ENCODE data around the gene PDPK1. TPM values are rescaled to one million over a fixed set of nuclear protein-coding genes. Genes with fewer than 3 reads are reported as not detected.
A peak's percentile ranks its signal among the peaks of the same experiment; 100 is the strongest.

Gene PDPK1
- total RNA-seq, 5 donors from 2014 or later (not counting 1 experiment from before 2014, with no cell fraction given): 49.8 to 68.4 (median 67.3) TPM

DNA sequence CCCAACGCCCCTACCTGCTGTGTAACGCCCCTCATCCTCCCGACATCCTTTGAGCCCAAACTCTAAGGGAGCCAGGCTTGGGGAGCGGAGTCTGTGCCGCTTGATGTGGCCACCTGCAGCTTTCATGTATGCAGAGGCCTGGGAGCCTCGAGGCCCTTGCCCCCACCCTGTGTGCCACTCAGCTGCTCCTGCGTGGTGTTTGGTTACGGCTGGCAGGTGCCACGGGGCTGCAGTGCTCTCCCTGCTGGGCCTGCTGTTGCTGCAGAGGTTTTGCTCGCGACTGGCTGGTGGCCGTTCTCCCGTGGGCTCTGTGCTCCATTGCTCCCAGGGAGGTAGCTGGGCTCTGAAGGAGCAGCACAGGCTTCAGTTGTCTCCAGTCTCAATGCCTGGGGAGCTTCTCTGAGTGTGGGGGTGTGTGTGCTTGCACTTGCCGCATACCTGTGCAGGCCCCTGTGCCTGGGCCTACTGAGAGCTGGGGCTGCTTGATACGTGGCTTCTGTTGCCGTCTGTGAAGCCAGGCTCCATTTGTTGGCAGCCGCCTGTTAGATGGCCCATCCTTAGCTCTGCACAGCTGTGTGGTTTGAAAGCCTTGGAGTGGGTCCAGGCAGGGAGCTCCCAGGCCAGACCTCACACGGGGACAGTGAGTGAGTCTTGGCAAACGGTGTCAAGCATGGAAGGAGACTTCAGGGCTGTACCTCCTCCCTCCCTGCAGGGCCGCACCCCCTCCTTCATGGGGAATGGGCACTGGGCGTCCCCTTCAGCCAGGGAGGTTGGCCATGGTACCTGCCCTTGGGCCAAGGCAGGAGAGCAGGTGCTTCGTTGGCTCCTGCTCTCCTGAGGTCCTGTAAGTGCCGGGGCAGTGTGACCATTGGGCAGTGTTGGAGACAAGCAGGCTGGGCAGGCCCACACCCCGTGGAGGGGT, 47.2 kb downstream of the PDPK1 start:
- no peaks in the 10 kb centered on the region for H3K9me3 Mint-ChIP-seq
- H3K4me3 Mint-ChIP-seq: no peak overlapping the region
- no peaks in the 10 kb centered on the region for H3K9me3 ChIP-seq
- no peaks in the 10 kb centered on the region for H3K27me3 Mint-ChIP-seq
- H3K4me1 ChIP-seq (ENCODE audit: control insufficient read depth in 1 of 2, extremely low read depth in 1 of 2, insufficient read depth in 2 of 2, low read length in 2 of 2): peaks cover 0 to 6% of the 10 kb centered on the region in 2 experiments
- no peak overlapping the region for H3K27ac ChIP-seq (ENCODE audit: low read length)
- WGBS (ENCODE audit: insufficient coverage): 87% methylated on average over 19 of the region's 24 CpGs
- DNase-seq (peak in 1 of 35 experiments; percentile 21), ATAC-seq (replicated peaks in 1 of 4) (no peak)
- H3K4me1 Mint-ChIP-seq: peaks cover 0 to 2% (median 0%) of the 10 kb centered on the region in 3 donors
- ChIA-PET CTCF (no interaction called here), POLR2A (no interaction called here)
- H3K36me3 ChIP-seq (ENCODE audit: control insufficient read depth in 2 of 2, extremely low read depth in 1 of 2, insufficient read depth in 1 of 2, low read length in 1 of 2): peaks cover 8 to 47% of the 10 kb centered on the region in 2 donors
- peaks cover 24% of the 10 kb centered on the region for H3K36me3 Mint-ChIP-seq
- H3K4me3 ChIP-seq (ENCODE audit: control insufficient read depth in 1 of 2, extremely low read depth in 1 of 2, low read length in 1 of 2): no peak overlapping the region
- no peaks in the 10 kb centered on the region for H3K27me3 ChIP-seq (replicated peaks in 1 of 2; ENCODE audit: control insufficient read depth in 2 of 2, extremely low read depth in 1 of 2, insufficient read depth in 2 of 2, low read length in 1 of 2)
- no peak overlapping the region for H3K27ac Mint-ChIP-seq

DNA sequence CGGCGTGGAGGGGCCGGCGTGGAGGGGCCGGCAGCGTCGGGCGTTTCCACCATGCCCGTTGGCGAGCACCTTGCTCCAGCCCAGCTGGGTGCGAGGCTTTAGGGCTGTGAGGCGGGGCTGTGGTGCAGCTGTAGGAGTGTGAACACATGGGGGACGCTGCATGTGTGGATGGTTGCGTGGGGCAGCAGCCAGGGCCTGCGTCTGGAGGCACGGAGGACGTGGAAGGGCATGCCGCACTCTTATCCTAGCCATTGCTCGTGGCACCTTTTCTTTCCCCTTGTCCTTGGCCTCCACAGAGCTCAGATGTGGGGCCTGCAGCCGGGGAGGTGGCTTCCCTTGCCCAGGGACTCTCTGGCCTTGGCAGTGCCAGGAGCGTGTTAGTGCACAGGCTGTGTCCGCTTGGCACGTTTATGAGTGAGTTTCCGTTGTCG, 47.8 kb downstream of the PDPK1 start:
- Histone ChIP-seq H3K27me3 (replicated peaks in 1 of 2; ENCODE audit: control insufficient read depth in 2 of 2, extremely low read depth in 1 of 2, insufficient read depth in 2 of 2, low read length in 1 of 2) (no peaks in the 10 kb centered on the region), H3K9me3 (no peaks in the 10 kb centered on the region), H3K27ac (ENCODE audit: low read length) (no peak overlapping the region), H3K4me3 (ENCODE audit: control insufficient read depth in 1 of 2, extremely low read depth in 1 of 2, low read length in 1 of 2) (no peak overlapping the region), H3K36me3 (ENCODE audit: control insufficient read depth in 2 of 2, extremely low read depth in 1 of 2, insufficient read depth in 1 of 2, low read length in 1 of 2) (peaks cover 8 to 54% of the 10 kb centered on the region in 2 donors), H3K4me1 (ENCODE audit: control insufficient read depth in 1 of 2, extremely low read depth in 1 of 2, insufficient read depth in 2 of 2, low read length in 2 of 2) (peaks cover 0 to 6% of the 10 kb centered on the region in 2 experiments)
- Mint-ChIP-seq H3K27me3 (no peaks in the 10 kb centered on the region), H3K4me1 (peaks cover 0 to 5% (median 2%) of the 10 kb centered on the region in 3 donors), H3K27ac (no peak overlapping the region), H3K36me3 (peaks cover 28% of the 10 kb centered on the region), H3K9me3 (no peaks in the 10 kb centered on the region), H3K4me3 (no peak overlapping the region)
- ChIA-PET CTCF (no interaction called here), POLR2A (no interaction called here)
- 95% methylated on average over 21 of the region's 25 CpGs for WGBS (ENCODE audit: insufficient coverage)
- DNase-seq (no peak), ATAC-seq (replicated peaks in 1 of 4) (no peak)

GRCh38 chr16:2586241-2586640, 48.4 kb downstream of the PDPK1 start:
- Mint-ChIP-seq H3K9me3 (no peaks in the 10 kb centered on the region), H3K36me3 (peaks cover 28% of the 10 kb centered on the region), H3K4me3 (no peak overlapping the region), H3K4me1 (peaks cover 0 to 5% (median 4%) of the 10 kb centered on the region in 3 donors), H3K27me3 (no peaks in the 10 kb centered on the region), H3K27ac (no peak overlapping the region)
- H3K27me3 ChIP-seq (replicated peaks in 1 of 2; ENCODE audit: control insufficient read depth in 2 of 2, extremely low read depth in 1 of 2, insufficient read depth in 2 of 2, low read length in 1 of 2): no peaks in the 10 kb centered on the region
- peaks cover 8 to 55% of the 10 kb centered on the region in 2 donors for H3K36me3 ChIP-seq (ENCODE audit: control insufficient read depth in 2 of 2, extremely low read depth in 1 of 2, insufficient read depth in 1 of 2, low read length in 1 of 2)
- H3K27ac ChIP-seq (ENCODE audit: low read length): no peak overlapping the region
- POLR2A ChIA-PET: no interaction called here
- H3K4me3 ChIP-seq (ENCODE audit: control insufficient read depth in 1 of 2, extremely low read depth in 1 of 2, low read length in 1 of 2): no peak overlapping the region
- ATAC-seq (replicated peaks in 1 of 4): no peak
- peak in 2 of 35 experiments; percentile 15 to 24 for DNase-seq
- H3K9me3 ChIP-seq: no peaks in the 10 kb centered on the region
- H3K4me1 ChIP-seq (ENCODE audit: control insufficient read depth in 1 of 2, extremely low read depth in 1 of 2, insufficient read depth in 2 of 2, low read length in 2 of 2): peaks cover 0 to 6% of the 10 kb centered on the region in 2 experiments
- CTCF ChIA-PET: no interaction called here
- WGBS (ENCODE audit: insufficient coverage): 91% methylated on average over 10 of the region's 12 CpGs

GRCh38 chr16:2586901-2587480, 49.2 kb downstream of the PDPK1 start:
- no peak overlapping the region for H3K4me3 ChIP-seq (ENCODE audit: control insufficient read depth in 1 of 2, extremely low read depth in 1 of 2, low read length in 1 of 2)
- Mint-ChIP-seq H3K4me1 (peaks cover 0 to 7% (median 6%) of the 10 kb centered on the region in 3 donors), H3K9me3 (no peaks in the 10 kb centered on the region), H3K36me3 (peaks cover 28% of the 10 kb centered on the region), H3K4me3 (no peak overlapping the region), H3K27ac (no peak overlapping the region), H3K27me3 (no peaks in the 10 kb centered on the region)
- ChIA-PET CTCF (no interaction called here), POLR2A (no interaction called here)
- no peak overlapping the region for H3K27ac ChIP-seq (ENCODE audit: low read length)
- H3K27me3 ChIP-seq (replicated peaks in 1 of 2; ENCODE audit: control insufficient read depth in 2 of 2, extremely low read depth in 1 of 2, insufficient read depth in 2 of 2, low read length in 1 of 2): no peaks in the 10 kb centered on the region
- WGBS (ENCODE audit: insufficient coverage): 98% methylated on average over 13 of the region's 16 CpGs
- no peaks in the 10 kb centered on the region for H3K9me3 ChIP-seq
- peaks cover 8 to 55% of the 10 kb centered on the region in 2 donors for H3K36me3 ChIP-seq (ENCODE audit: control insufficient read depth in 2 of 2, extremely low read depth in 1 of 2, insufficient read depth in 1 of 2, low read length in 1 of 2)
- DNase-seq (no peak), ATAC-seq (replicated peaks in 1 of 4) (no peak)
- peaks cover 0 to 9% of the 10 kb centered on the region in 2 experiments for H3K4me1 ChIP-seq (ENCODE audit: control insufficient read depth in 1 of 2, extremely low read depth in 1 of 2, insufficient read depth in 2 of 2, low read length in 2 of 2)

DNA sequence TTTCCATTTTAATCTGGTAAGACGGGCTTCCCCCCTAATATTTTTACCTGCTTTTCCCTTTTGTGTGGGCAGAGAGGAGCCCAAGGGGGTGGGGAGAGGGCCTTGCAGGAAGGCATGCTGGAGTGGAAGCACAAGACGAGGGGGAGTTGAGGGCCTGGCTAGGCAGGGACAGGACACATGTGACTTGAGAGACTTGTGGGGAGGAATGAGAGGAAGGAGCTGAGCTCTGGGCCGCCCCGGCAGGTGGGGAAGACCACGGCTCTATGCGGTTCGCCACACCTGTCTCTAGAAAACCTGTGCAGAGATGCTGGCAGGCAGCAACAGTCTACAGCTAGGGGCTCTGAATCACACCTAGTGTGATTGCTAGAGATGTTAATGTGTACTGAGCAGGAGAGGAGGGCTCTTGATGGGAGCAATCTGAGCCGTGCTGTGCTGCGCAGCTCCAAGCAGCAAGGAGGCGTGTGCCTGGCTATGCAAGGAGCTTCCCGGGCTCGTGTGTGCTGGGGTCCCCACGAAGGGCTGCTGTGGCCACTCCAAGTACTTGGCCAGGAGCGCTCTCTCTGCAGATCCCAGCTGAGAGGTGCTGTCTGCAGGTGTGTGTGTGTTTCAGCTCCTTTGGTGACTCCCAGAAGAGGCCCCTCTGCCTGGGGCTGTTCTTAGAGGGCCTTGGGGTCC, 50.2 kb downstream of the PDPK1 start:
- Mint-ChIP-seq H3K36me3 (peaks cover 28% of the 10 kb centered on the region), H3K27me3 (no peaks in the 10 kb centered on the region), H3K9me3 (no peaks in the 10 kb centered on the region), H3K4me1 (peaks cover 3 to 16% (median 15%) of the 10 kb centered on the region in 3 donors), H3K27ac (no peak overlapping the region), H3K4me3 (no peak overlapping the region)
- ChIA-PET CTCF (no interaction called here), POLR2A (no interaction called here)
- H3K9me3 ChIP-seq: no peaks in the 10 kb centered on the region
- H3K4me1 ChIP-seq (ENCODE audit: control insufficient read depth in 1 of 2, extremely low read depth in 1 of 2, insufficient read depth in 2 of 2, low read length in 2 of 2): peaks cover 0 to 18% of the 10 kb centered on the region in 2 experiments
- DNase-seq (no peak), ATAC-seq (replicated peaks in 1 of 4) (no peak)
- WGBS (ENCODE audit: insufficient coverage): 93% methylated on average over 13 of the region's 14 CpGs
- H3K27ac ChIP-seq (ENCODE audit: low read length): no peak overlapping the region
- H3K27me3 ChIP-seq (replicated peaks in 1 of 2; ENCODE audit: control insufficient read depth in 2 of 2, extremely low read depth in 1 of 2, insufficient read depth in 2 of 2, low read length in 1 of 2): no peaks in the 10 kb centered on the region
- peaks cover 8 to 58% of the 10 kb centered on the region in 2 donors for H3K36me3 ChIP-seq (ENCODE audit: control insufficient read depth in 2 of 2, extremely low read depth in 1 of 2, insufficient read depth in 1 of 2, low read length in 1 of 2)
- H3K4me3 ChIP-seq (ENCODE audit: control insufficient read depth in 1 of 2, extremely low read depth in 1 of 2, low read length in 1 of 2): no peak overlapping the region

- ChIA-PET POLR2A (no interaction called here), CTCF (no interaction called here)
- Histone ChIP-seq H3K4me3 (ENCODE audit: control insufficient read depth in 1 of 2, extremely low read depth in 1 of 2, low read length in 1 of 2) (no peak overlapping the region), H3K36me3 (ENCODE audit: control insufficient read depth in 2 of 2, extremely low read depth in 1 of 2, insufficient read depth in 1 of 2, low read length in 1 of 2) (peaks cover 8 to 53% of the 10 kb centered on the region in 2 donors), H3K27me3 (replicated peaks in 1 of 2; ENCODE audit: control insufficient read depth in 2 of 2, extremely low read depth in 1 of 2, insufficient read depth in 2 of 2, low read length in 1 of 2) (no peaks in the 10 kb centered on the region), H3K9me3 (no peaks in the 10 kb centered on the region), H3K4me1 (ENCODE audit: control insufficient read depth in 1 of 2, extremely low read depth in 1 of 2, insufficient read depth in 2 of 2, low read length in 2 of 2) (peaks cover 0 to 25% of the 10 kb centered on the region in 2 experiments), H3K27ac (ENCODE audit: low read length) (no peak overlapping the region)
- WGBS (ENCODE audit: insufficient coverage): over 99% methylated on average over 9 of the region's 15 CpGs
- H3K27me3 Mint-ChIP-seq: no peaks in the 10 kb centered on the region
- H3K4me1 Mint-ChIP-seq: peaks cover 13 to 25% (median 24%) of the 10 kb centered on the region in 3 donors
- ATAC-seq (replicated peaks in 1 of 4) (no peak), DNase-seq (no peak)
- H3K4me3 Mint-ChIP-seq: no peak overlapping the region
- H3K36me3 Mint-ChIP-seq: peaks cover 30% of the 10 kb centered on the region
- no peak overlapping the region for H3K27ac Mint-ChIP-seq
- no peaks in the 10 kb centered on the region for H3K9me3 Mint-ChIP-seq
Observed at GRCh38 chr16:2591476-2592240, 53.8 kb downstream of the PDPK1 start.

Data from T-cell (primary cell).